Measurements from ENCODE around the gene USP25.

The USP25 gene

DNA sequence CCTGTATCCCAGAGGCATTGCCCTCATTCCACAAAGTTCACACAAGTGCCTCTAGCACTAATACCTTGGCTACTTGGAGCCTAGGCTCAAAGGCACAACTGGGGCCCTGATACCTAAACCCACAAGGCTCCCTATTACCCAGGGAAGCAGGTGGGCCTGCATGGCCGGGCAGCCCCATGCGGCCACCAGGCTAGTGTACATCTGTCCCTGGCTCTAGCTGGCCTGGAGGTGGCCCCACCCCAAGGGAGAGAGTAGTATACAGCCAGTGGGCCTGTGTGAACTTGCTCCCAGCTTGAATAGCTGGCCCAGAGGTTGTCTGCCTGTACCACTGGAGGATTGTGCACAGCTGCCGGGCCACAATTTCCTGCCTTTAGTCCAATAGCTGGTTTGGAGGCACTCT is 52.2 kb downstream of the USP25 start:
- Histone ChIP-seq H3K27ac (ENCODE audit: extremely low read depth, low read depth, low read length) (no peak overlapping the region), H3K4me1 (ENCODE audit: control insufficient read depth, insufficient read depth, low read length) (no peaks in the 10 kb centered on the region), H3K4me3 (ENCODE audit: low read depth, low read length) (no peak overlapping the region), H3K36me3 (ENCODE audit: control insufficient read depth in 2 of 2, insufficient read depth in 1 of 2, low read length in 2 of 2) (peaks cover 0 to 25% of the 10 kb centered on the region in 2 experiments; a peak in 1 of 3 replicates), H3K9me3 (ENCODE audit: control insufficient read depth, insufficient read depth, low read depth, low read length) (no peaks in the 10 kb centered on the region)
- POLR2A ChIA-PET, result no interaction called here
- CTCF ChIA-PET, result interaction anchor here (0.7 kb wide), 1 partner anchor 165 kb away, joined by 3 read pairs; no protein-coding TSS in a partner anchor
- TF ChIP-seq ZNF394 (tag by site-specific recombination; IDR thresholded peaks at IDR 0.05; ENCODE audit: borderline replicate concordance) (no peak), ZNF785 (tag by site-specific recombination; IDR thresholded peaks at IDR 0.05) (no peak), ZNF221 (tag by site-specific recombination; IDR thresholded peaks at IDR 0.05; ENCODE audit: borderline replicate concordance) (no peak), ZNF175 (tag by site-specific recombination; IDR thresholded peaks at IDR 0.05) (no peak), ZNF701 (tag by site-specific recombination; IDR thresholded peaks at IDR 0.05) (no peak), ZNF664 (tag by site-specific recombination; IDR thresholded peaks at IDR 0.05) (no peak), ZNF324 (tag by site-specific recombination; IDR thresholded peaks at IDR 0.05) (no peak), ZNF114 (tag by site-specific recombination; IDR thresholded peaks at IDR 0.05) (no peak), ZNF830 (tag by site-specific recombination; IDR thresholded peaks at IDR 0.05; ENCODE audit: low read depth) (no peak), ZNF629 (tag by site-specific recombination; IDR thresholded peaks at IDR 0.05) (no peak), ZBTB17 (tag by site-specific recombination; IDR thresholded peaks at IDR 0.05) (no peak), BCL11B (tag by site-specific recombination; IDR thresholded peaks at IDR 0.05; ENCODE audit: low read depth) (no peak), ZNF473 (tag by site-specific recombination; IDR thresholded peaks at IDR 0.05) (no peak), BCL11A (tag by site-specific recombination; IDR thresholded peaks at IDR 0.05; ENCODE audit: low read depth) (no peak), ZNF302 (tag by site-specific recombination; IDR thresholded peaks at IDR 0.05; ENCODE audit: low read depth) (no peak), ZNF146 (tag by site-specific recombination; IDR thresholded peaks at IDR 0.05) (no peak)
- TF ChIP-seq, protein P1, sequence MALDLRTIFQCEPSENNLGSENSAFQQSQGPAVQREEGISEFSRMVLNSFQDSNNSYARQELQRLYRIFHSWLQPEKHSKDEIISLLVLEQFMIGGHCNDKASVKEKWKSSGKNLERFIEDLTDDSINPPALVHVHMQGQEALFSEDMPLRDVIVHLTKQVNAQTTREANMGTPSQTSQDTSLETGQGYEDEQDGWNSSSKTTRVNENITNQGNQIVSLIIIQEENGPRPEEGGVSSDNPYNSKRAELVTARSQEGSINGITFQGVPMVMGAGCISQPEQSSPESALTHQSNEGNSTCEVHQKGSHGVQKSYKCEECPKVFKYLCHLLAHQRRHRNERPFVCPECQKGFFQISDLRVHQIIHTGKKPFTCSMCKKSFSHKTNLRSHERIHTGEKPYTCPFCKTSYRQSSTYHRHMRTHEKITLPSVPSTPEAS (tag by site-specific recombination; IDR thresholded peaks at IDR 0.05), result no peak
- TF ChIP-seq, protein P2, sequence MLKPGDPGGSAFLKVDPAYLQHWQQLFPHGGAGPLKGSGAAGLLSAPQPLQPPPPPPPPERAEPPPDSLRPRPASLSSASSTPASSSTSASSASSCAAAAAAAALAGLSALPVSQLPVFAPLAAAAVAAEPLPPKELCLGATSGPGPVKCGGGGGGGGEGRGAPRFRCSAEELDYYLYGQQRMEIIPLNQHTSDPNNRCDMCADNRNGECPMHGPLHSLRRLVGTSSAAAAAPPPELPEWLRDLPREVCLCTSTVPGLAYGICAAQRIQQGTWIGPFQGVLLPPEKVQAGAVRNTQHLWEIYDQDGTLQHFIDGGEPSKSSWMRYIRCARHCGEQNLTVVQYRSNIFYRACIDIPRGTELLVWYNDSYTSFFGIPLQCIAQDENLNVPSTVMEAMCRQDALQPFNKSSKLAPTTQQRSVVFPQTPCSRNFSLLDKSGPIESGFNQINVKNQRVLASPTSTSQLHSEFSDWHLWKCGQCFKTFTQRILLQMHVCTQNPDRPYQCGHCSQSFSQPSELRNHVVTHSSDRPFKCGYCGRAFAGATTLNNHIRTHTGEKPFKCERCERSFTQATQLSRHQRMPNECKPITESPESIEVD (tag by site-specific recombination; IDR thresholded peaks at IDR 0.05), result no peak

DNA sequence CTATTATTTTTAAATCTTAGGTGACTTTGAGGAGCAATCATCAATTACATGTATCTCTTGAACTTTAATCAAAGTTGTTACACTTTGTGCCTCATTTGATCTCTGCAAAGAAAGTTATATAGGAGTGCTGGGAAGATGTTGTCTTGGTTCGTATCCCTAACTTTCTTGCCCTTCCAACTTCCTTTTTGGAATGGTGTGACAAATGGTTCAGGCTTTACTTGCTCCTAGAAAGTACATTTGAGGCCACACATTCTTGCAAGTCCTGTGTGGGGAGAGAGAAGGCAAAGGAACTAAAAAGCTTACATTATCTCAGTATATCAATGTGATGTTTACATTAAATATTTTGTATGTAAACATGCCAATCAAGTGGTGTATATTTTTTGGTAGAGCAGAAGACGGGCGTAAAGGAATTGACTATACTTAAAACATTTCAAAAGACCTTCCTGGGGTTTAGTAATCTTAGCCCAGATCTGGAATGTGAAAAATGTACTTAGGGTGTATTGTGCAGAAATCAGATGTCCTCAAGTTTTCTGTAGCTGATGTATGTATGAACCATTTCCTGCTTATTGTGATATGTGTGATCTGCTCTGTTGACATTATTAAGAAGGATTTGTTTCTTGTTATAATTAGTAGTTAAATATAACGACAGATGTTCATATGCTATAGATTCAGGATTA is 59.2 kb downstream of the USP25 start:
- Histone ChIP-seq H3K27ac (ENCODE audit: extremely low read depth, low read depth, low read length) (no peak overlapping the region), H3K9me3 (ENCODE audit: control insufficient read depth, insufficient read depth, low read depth, low read length) (no peaks in the 10 kb centered on the region), H3K4me1 (ENCODE audit: control insufficient read depth, insufficient read depth, low read length) (no peaks in the 10 kb centered on the region), H3K36me3 (ENCODE audit: control insufficient read depth in 2 of 2, insufficient read depth in 1 of 2, low read length in 2 of 2) (no peaks in the 10 kb centered on the region), H3K4me3 (ENCODE audit: low read depth, low read length) (no peak overlapping the region)
- CTCF ChIA-PET, result interaction anchor here (0.5 kb wide), 1 partner anchor 1760 kb away, joined by 3 read pairs; no protein-coding TSS in a partner anchor
- POLR2A ChIA-PET, result no interaction called here
- TF ChIP-seq ZNF571 (tag by site-specific recombination; IDR thresholded peaks at IDR 0.05) (no peak), ZNF274 (IDR thresholded peaks at IDR 0.05; ENCODE audit: low read length) (no peak), ZNF274 (tag by site-specific recombination; IDR thresholded peaks at IDR 0.05; ENCODE audit: borderline replicate concordance) (no peak), GLIS1 (tag by site-specific recombination; IDR thresholded peaks at IDR 0.05) (no peak), FEZF1 (tag by site-specific recombination; IDR thresholded peaks at IDR 0.05) (no peak)
- TF ChIP-seq, protein P3, sequence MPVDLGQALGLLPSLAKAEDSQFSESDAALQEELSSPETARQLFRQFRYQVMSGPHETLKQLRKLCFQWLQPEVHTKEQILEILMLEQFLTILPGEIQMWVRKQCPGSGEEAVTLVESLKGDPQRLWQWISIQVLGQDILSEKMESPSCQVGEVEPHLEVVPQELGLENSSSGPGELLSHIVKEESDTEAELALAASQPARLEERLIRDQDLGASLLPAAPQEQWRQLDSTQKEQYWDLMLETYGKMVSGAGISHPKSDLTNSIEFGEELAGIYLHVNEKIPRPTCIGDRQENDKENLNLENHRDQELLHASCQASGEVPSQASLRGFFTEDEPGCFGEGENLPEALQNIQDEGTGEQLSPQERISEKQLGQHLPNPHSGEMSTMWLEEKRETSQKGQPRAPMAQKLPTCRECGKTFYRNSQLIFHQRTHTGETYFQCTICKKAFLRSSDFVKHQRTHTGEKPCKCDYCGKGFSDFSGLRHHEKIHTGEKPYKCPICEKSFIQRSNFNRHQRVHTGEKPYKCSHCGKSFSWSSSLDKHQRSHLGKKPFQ (tag by site-specific recombination; IDR thresholded peaks at IDR 0.05), result no peak
- TF ChIP-seq, protein P4, sequence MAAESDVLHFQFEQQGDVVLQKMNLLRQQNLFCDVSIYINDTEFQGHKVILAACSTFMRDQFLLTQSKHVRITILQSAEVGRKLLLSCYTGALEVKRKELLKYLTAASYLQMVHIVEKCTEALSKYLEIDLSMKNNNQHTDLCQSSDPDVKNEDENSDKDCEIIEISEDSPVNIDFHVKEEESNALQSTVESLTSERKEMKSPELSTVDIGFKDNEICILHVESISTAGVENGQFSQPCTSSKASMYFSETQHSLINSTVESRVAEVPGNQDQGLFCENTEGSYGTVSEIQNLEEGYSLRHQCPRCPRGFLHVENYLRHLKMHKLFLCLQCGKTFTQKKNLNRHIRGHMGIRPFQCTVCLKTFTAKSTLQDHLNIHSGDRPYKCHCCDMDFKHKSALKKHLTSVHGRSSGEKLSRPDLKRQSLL (tag by site-specific recombination; IDR thresholded peaks at IDR 0.05), result no peak

All from HEK293 (cell line).